GM18526 (cell line): ENCODE data around the gene ALOX12.

Experiments used
- POLR2A ChIP-seq: IDR thresholded peaks from 3 replicates; pipeline ENCODE4 v1.6.1; 2011; ENCODE audit not compliant: insufficient read length; ENCODE audit errors: extremely low read depth

ALOX12 gene

DNA sequence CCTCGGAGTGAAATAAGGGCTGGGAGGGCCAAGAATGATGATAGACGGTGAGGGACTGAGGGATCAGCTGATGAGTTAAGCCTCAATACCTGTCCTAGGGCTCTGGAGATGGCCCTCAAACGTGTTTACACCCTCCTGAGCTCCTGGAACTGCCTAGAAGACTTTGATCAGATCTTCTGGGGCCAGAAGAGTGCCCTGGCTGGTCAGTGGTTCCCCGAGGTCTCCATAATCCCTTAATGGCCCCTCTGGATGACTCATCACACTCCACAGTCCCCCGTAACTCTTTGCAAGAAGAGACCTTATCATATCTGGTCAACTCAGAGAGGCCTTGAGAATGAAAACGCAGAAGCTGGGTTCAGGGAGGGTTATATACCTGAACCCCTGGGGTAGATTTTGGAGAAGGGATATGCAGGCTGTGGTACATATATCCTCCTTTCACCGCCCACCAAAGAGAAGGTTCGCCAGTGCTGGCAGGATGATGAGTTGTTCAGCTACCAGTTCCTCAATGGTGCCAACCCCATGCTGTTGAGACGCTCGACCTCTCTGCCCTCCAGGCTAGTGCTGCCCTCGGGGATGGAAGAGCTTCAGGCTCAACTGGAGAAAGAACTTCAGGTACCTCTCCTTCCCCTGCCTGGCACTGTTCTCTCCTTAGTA, 3.1 kb downstream of the ALOX12 start:
- no peak for TF ChIP-seq POLR2A

DNA sequence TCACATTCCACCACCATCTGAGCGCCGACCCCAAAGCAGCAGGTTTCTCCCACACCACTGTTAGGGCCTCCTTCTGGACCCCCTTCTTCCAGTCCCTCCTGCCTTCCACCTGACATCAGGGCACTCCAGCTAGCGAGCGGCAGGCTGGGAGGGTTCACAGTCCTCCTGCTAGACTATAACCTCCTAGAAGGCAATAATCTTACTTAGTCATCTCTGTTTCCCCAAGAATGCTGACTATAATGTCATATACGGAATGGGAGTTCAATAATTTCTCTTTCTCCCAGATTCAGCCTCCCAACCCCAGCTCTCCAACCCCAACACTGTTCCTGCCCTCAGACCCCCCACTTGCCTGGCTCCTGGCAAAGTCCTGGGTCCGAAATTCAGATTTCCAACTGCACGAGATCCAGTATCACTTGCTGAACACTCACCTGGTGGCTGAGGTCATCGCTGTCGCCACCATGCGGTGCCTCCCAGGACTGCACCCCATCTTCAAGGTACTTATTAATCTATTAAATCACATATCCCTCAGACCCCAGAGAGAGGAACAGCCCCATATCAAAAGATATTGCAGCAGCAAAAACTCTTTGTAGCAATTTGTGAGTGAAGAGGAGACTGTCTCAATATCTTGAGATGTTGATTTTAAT, 5.6 kb downstream of the ALOX12 start:
- no peak for TF ChIP-seq POLR2A

DNA sequence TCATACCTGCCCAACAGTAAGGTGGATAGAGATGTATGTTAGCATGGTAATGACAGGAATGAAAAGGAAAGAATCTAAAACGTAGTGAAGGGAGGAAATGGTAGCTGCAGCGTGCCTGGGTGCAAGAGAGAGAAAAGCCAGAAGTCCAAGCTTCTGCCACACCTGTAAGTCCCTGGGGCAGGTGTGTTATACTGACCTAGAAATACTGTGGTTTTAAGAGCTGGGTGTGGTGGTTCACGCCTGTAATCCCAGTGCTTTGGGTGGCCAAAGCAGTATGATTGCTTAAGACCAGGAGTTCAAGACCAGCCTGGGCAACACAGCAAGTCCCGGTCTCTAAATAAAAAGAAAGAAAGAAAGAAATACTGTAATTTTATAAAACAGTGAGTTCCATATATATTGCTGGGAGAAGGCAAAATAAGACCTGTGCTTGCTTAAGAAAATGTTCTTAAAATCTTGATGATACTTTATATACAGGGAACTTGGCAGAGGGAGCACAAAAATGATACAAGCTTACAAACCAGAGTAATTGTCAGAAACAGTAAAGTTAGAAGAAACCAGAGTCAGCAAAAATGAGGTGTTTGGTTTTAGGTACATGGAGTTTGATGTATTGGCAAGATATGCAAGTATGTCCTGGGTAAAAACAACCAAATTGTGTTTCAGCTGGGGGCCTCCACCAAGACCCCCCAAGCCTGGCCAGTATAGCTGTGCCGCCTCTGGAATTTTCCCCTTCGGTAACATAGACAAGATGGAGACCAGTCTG, 6.6 kb downstream of the ALOX12 start:
- no peak for TF ChIP-seq POLR2A

DNA sequence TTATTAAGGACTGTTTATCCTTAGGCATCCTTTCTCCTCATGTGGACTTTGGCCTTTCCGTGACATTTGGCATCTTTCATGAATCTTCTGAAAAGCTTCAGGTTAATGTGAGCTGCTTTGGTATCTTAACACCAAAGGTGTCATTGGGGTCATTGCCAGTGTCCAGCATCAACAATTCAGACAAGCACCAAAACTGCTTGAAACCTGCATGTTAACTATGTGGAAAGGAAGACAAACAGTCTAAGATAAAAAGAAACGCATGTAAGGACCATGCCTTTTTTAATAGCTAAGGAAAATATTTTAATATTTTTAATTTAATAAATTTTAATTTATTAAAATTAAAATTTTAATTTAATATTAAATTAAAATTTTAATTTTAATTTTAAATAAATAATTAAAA, 7.9 kb downstream of the ALOX12 start:
- TF ChIP-seq POLR2A, result no peak

DNA sequence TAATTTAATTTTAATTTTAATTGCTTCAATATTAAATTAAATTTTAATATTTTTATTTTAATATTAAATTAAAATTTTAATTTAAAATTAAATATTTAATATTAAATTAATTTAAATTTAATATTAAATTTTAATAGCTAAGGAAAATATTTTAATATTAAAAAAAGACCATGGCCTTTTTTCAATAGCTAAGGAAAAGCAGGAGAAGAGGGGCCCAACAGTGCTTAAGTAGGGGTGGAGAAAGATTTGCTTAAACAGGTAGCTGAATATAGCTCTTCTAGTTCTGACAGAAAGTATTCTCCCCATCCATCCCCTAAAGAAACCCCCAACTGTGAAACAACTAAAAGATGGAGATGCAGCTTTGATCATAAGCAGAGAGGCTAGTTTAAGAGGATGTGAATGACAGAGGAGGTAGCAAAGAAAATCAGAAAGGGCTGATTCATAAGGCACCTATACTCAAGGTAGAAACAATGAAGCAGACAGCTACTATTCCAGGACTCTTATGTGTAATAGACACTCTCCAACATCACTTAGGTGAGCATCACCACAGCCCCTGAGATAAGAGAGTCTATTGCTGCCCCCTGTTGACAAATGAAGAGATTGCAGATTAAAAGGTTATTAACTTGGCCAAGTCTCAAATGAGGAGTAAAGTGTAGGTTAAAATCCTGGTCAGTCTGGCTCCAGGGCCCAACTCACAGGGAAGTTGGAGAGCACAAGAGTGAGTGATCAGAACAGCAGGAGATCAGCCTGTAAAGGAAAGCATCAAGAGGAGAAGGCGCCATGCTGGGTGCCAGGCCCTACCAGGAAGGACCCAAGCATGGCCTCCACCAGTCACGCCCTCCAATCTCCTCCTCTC, 8.8 kb downstream of the ALOX12 start:
- no peak for TF ChIP-seq POLR2A

DNA sequence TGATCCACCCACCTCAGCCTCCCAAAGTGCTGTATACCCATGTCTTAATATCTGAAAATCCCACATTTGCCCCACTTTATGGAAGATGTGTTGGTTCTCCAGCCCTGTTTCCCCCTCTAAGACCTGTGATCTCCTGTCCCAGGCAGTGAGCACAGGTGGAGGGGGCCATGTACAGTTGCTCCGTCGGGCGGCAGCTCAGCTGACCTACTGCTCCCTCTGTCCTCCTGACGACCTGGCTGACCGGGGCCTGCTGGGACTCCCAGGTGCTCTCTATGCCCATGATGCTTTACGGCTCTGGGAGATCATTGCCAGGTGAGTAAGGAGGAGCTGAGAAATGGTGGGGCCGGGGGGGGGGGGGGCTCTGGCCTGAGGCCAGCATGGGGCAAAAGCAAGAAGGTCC, 9.9 kb downstream of the ALOX12 start:
- no peak for TF ChIP-seq POLR2A

DNA sequence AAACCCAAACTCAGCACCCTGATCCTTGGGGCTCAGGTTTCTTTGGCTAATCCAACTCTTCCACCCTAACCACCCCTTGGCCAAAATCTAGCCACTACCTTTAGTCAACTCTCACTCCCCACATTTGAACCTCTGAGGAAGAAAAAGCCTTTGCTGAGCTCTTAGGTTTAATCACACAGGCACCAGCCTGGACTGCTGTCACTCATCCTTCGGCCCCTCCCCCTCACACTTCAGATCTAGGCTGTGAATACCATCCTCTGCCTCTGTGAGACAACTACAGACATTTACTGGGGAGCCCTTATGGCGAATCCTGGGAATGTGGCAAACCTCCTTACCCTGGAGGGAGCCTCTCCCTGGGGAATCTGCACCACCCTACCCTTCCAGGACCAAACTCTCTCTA, 11.3 kb downstream of the ALOX12 start:
- TF ChIP-seq POLR2A, result no peak

DNA sequence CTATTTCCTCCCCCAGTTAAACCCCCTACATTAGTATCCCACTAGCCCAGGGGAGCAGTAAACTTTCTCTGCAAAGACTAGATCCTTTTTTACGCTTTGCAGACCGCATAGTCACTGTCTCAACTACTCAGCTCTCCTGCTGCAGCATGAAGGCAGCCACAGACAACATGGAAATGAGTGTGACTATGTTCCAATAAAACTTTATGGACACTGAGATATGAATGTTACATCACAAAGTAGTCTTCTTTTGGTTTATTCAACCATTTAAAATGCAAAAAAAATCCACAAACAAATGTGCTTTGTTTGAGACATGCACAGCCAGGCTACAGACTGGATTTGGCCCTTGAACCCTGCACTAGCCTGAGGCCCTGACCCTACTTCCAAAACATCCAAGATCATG, 14.7 kb downstream of the ALOX12 start:
- TF ChIP-seq POLR2A, result no peak

DNA sequence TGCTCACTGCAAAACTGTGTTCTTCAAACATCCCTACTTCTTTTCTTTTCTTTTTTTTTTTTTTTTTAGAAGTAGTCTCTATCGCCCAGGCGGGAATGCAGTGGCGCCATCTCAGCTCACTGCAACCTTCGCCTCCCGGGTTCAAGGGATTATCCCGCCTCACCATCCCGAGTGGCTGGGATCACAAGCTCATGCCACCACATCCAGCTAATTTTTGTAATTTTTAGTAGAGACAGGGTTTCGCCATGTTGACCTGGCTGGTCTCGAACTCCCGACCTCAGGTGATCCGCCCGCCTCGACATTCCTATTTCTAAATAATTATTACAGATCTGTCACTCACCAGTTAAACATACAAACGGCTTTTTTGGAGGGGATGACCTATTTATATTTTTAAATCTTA, 15.6 kb downstream of the ALOX12 start:
- no peak for TF ChIP-seq POLR2A

DNA sequence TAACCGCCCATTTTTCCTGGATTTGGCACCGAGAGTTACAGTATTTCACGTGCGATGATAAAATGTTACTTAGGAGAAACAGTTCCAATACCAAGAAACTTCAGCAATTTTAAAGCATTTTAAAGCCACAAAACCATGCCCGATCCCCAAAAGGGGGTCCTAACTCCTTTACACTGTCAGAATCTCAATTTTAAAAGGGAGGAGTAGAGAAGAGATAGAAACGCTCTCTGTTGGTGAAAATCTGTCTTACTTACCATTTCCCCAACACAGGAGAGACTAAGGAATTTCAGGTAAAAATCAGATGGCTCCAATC, 16.0 kb downstream of the ALOX12 start:
- TF ChIP-seq POLR2A, result no peak

DNA sequence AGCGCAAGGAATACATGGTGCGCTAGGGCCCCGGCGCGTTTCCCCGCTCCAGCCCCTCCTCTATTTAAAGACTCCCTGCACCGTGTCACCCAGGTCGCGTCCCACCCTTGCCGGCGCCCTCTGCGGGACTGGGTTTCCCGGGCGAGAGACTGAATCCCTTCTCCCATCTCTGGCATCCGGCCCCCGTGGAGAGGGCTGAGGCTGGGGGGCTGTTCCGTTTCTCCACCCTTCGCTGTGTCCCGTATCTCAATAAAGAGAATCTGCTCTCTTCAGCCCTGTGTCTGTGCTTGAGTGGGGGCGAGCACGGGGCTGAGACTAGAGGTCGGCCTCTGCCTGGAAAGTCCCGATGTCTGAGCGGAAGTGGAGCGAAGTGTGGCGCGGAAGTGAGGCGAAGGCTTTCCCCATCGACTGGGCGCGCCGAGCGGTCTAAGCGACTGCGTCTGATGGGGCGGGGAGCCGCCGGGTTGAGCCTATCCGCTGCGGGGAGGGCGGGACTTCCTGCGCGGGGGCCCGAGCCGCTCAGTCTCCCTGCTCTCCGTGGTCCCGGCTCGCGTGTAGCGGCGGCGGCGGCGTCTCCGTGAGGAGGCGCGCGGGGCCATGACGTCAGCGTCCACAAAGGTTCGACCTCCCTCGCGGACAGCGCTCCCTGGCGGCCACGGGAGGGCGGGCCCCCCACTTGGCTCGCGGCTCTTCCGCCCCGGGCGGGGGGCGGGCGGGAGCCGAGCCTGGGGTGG, 18.6 kb downstream of the ALOX12 start:
- peak; percentile 83 for TF ChIP-seq POLR2A

DNA sequence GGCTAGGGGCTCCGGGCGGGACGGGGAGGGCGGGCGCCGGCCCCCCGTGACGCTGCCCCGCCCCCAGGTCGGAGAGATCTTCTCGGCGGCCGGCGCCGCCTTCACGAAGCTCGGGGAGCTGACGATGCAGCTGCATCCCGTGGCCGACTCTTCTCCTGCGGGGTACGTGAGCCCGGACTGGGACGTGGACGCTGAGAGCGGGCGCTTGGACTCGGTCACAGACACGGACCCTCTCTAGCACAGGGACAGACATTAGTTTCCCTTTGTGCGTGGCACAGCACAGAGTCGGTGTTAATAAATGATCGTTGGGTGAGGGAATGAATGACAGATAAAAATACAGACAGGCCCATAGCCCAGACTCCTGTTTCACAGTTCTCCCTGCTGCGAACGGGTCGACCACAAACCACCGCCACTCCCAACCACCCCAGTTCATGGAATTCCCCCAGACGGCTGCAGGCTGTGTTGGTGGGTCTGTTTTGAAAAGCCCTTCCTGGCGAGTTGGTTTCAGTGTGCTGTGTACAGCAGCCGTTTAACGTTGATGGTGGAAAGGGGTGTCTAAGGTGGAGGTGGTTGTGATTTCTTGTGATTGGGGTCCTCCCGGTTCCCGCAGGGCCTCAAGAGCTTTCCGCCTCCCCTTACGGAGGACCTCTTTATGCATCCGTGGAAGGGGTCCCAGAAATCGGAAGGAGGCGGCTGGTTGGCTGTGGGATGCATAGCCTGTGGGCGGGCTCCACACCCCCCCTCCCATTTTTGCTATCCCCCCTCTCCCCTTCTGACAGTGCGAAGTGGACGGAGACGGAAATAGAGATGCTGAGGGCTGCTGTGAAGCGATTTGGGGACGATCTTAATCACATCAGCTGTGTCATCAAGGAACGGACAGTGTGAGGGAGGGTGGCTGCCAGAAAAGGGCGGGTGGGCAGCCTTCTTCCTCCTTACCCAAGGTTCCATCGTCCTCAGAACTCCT, 19.4 kb downstream of the ALOX12 start:
- TF ChIP-seq POLR2A, result peak; percentile 67

DNA sequence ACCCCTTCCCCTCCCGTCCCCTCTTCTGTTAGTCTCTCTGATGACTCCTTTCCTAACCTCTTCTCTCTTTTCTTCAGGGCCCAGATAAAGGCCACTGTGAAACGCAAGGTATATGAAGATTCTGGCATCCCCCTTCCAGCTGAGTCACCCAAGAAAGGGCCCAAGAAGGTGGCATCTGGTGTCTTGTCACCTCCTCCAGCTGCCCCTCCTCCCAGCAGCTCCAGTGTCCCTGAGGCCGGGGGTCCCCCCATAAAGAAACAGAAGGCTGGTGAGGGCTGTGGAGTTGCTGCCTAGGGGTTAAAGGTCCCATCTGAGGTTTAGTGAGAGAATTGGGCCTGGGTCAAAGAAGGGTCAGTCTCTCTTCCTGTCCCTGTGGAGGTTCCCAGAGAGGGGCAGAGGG, 20.6 kb downstream of the ALOX12 start:
- no peak for TF ChIP-seq POLR2A
